ENCODE results near the gene THSD4.

Gene THSD4

GRCh38 chr15:71630475-71630809 is 515.2 kb downstream of the THSD4 start:
- in situ Hi-C loops (cut with HindIII; ENCODE audit: low sequenced_read_pairs): no loop called here
- H3K4me3 ChIP-seq (ENCODE audit: low read depth, low read length): no peak overlapping the region
- DNase-seq (ENCODE audit: low read depth, low spot score): no peak
- TF ChIP-seq CTCF (IDR thresholded peaks at IDR 0.05; ENCODE audit: low read depth, low read length): no peak

- no peak overlapping the region for H3K4me3 ChIP-seq (ENCODE audit: low read depth, low read length)
- DNase-seq (ENCODE audit: low read depth, low spot score): no peak
- in situ Hi-C loops (cut with HindIII; ENCODE audit: low sequenced_read_pairs): no loop called here
- TF ChIP-seq CTCF (IDR thresholded peaks at IDR 0.05; ENCODE audit: low read depth, low read length): no peak
Observed at GRCh38 chr15:71632576-71633195, 517.4 kb downstream of the THSD4 start.

- in situ Hi-C loops (cut with HindIII; ENCODE audit: low sequenced_read_pairs): no loop called here
- H3K4me3 ChIP-seq (ENCODE audit: low read depth, low read length): no peak overlapping the region
- peak; percentile 47 for DNase-seq (ENCODE audit: low read depth, low spot score)
- TF ChIP-seq CTCF (IDR thresholded peaks at IDR 0.05; ENCODE audit: low read depth, low read length): no peak
Observed at GRCh38 chr15:71634820-71635560, 519.7 kb downstream of the THSD4 start.

GRCh38 chr15:71635735-71636134 is 520.5 kb downstream of the THSD4 start:
- in situ Hi-C loops (cut with HindIII; ENCODE audit: low sequenced_read_pairs): no loop called here
- no peak overlapping the region for H3K4me3 ChIP-seq (ENCODE audit: low read depth, low read length)
- no peak for DNase-seq (ENCODE audit: low read depth, low spot score)
- no peak for TF ChIP-seq CTCF (IDR thresholded peaks at IDR 0.05; ENCODE audit: low read depth, low read length)

DNA sequence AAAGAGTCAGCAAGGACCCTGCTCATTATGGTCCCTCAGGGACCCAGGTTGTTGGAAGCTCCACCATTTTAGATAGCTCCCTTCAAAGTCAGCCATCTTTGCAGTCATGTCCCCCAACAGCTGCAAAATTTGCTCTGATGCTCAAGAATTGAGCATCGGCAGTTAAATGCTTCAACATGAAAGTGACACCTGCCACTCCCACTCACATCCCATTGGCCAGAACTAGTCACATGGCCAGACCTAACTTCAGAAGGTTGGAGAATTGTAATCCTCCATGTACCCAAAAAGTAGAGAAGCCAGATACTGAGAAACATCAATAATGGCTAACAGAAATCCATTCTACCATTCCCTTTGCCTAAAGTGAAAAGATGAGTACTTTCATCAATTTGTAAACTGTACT is 523.6 kb downstream of the THSD4 start:
- DNase-seq (ENCODE audit: low read depth, low spot score): no peak
- H3K4me3 ChIP-seq (ENCODE audit: low read depth, low read length): no peak overlapping the region
- TF ChIP-seq CTCF (IDR thresholded peaks at IDR 0.05; ENCODE audit: low read depth, low read length): no peak
- in situ Hi-C loops (cut with HindIII; ENCODE audit: low sequenced_read_pairs): no loop called here

DNA sequence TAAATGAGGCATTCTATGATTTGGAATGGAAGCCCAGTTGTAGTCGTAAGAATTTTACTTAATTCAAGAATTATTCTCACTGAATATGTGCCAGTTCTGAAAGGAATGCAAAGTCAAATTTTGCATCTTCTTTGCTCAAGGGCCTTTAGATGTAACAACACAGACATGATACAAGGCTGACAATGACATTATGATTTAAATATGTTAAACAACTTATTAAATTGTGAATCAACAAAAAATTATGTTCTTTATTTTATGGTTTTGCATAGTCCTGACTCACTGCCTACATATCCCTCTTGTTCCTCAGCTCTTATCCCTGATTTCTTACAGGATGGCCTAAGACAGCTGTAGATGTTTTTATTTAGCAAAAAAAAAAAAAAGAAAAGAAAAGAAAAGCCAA is 524.2 kb downstream of the THSD4 start:
- in situ Hi-C loops (cut with HindIII; ENCODE audit: low sequenced_read_pairs): no loop called here
- no peak for TF ChIP-seq CTCF (IDR thresholded peaks at IDR 0.05; ENCODE audit: low read depth, low read length)
- no peak overlapping the region for H3K4me3 ChIP-seq (ENCODE audit: low read depth, low read length)
- DNase-seq (ENCODE audit: low read depth, low spot score): no peak
